K562 (cell line): ENCODE measurements around the gene MEIKIN. TPM values are rescaled to one million over a fixed set of nuclear protein-coding genes. Genes with fewer than 3 reads are reported as not detected.

Experiments used
- ARID3A ChIP-seq: IDR thresholded peaks from 2 replicates; pipeline ENCODE4 v1.6.1; 2012; ENCODE audit warnings: low read depth, low read length, improper control_type of control experiment, borderline replicate concordance
- BCOR ChIP-seq: fragments of 450-650 bp; IDR thresholded peaks from 2 replicates; pipeline ENCODE4 v1.6.1; 2016
- CEBPB ChIP-seq: fragments of 450-650 bp; IDR thresholded peaks from 2 replicates; pipeline ENCODE4 v1.6.1; 2016; ENCODE audit warnings: missing genetic modification characterization, missing compliant biosample characterization
- MEF2A ChIP-seq: IDR thresholded peaks from 2 replicates; pipeline ENCODE4 v1.6.1; 2011; ENCODE audit warnings: low read depth, mild to moderate bottlenecking, low read length, moderate library complexity; ENCODE audit not compliant: control insufficient read depth
- SFPQ ChIP-seq: fragments of 200-400 bp; formaldehyde crosslinking; IDR thresholded peaks from 2 replicates; pipeline ENCODE4 v1.6.1; 2017; ENCODE audit warnings: mild to moderate bottlenecking, low read depth, low read length, moderate library complexity
- SIN3B ChIP-seq: fragments of 450-650 bp; IDR thresholded peaks from 2 replicates; pipeline ENCODE4 v1.6.1; 2017; ENCODE audit warnings: low read depth, mild to moderate bottlenecking, moderate library complexity
- SP2 ChIP-seq: IDR thresholded peaks from 2 replicates; pipeline ENCODE4 v1.6.1; 2011; ENCODE audit warnings: mild to moderate bottlenecking, low read depth, low read length, moderate library complexity; ENCODE audit not compliant: poor library complexity, severe bottlenecking; ENCODE audit errors: extremely low read depth
- ZNF639 ChIP-seq, 2 experiments: fragments of 200-800 bp in 1 of 2; sonication (Bioruptor generic) in 1 of 2; sonication (generic) in 1 of 2; formaldehyde crosslinking in 1 of 2; IDR thresholded peaks in 1 of 2; conservative IDR thresholded peaks in 1 of 2; 2 replicates each; pipeline versions ENCODE4 v1.5.0 to v1.6.1; 2016 to 2020; ENCODE audit warnings: missing compliant biosample characterization in 1 of 2, missing genetic modification characterization in 1 of 2, missing genetic modification reagents in 1 of 2
- polyA plus RNA-seq, 8 experiments: library from polyadenylated mRNA; depleted of rRNA in 4 of 8; stranded (reverse) in 5 of 8; unstranded in 3 of 8; fragments of >200 nt; fragmentation: Nextera tagmentation in 2 of 8; fragmentation: Illumina TruSeq in 1 of 8; extraction: Ambion mirVana in 2 of 8; extraction: Trizol in 1 of 8; gene quantifications; 2 replicates each; pipeline versions ENCODE4 v1.2.1 to v1.2.3, GENCODE V29; 2011 to 2014; ENCODE audit warnings: inconsistent platforms in 1 of 8, missing spikeins in 1 of 8
- total RNA-seq, 7 experiments: library from RNA; depleted of rRNA in 6 of 7; stranded (reverse); fragments of >200 nt in 6 of 7; fragmentation: Illumina TruSeq in 2 of 7; extraction: Trizol in 2 of 7; gene quantifications; 2 replicates each; pipeline versions ENCODE4 v1.2.1 to v1.2.3, GENCODE V29; 2011 to 2021; ENCODE audit warnings: low replicate concordance in 1 of 7
- TF ChIP-seq, protein P1 (sequence below): fragments of 450-650 bp; IDR thresholded peaks from 2 replicates; pipeline ENCODE4 v1.6.1; 2016; ENCODE audit warnings: antibody characterized with exemption
- TF ChIP-seq, protein P2 (sequence below): fragments of 450-650 bp; IDR thresholded peaks from 2 replicates; pipeline ENCODE4 v1.6.1; 2018; ENCODE audit not compliant: partially characterized antibody

MEIKIN gene
- total and polyA plus RNA-seq, 9 of the 15 experiments (the other 6 are each of a cell fraction or from before 2014, with no cell fraction given): 0.18 TPM; not detected in 8

DNA sequence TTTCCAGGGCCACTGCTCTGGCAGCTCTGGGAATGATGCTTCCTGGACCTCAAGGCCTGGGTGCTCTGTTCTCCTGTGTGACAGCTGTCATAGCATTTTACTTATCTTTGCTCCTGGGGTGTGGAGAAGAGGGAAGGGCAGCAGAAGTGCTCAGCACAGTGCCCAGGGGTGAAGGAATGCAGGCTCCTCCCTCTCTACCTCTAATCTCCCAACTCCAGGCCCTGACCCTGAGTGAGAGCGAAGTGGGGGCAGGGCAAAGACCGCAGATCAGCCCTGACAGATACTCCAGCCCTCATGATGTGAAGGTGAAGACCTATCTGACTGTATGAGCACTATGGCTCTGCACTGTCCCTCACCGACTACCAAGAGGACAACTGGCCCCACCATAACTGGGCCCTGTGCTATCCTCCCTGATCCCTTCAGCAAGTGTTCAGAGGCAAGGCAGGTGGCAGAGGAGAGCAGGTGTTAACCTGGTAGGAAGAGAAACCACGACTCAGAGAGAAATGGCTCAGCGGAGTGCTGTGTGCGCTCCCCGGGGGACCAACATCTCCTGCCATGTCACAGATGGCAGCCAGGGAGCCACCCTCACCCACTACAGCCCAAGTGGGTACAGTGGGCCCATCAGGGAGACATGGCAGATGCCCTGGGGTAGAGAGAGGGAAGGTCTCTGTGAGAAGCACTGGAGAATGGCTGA, 49.2 kb upstream of the MEIKIN start (continued):
- TF ChIP-seq, protein P1, sequence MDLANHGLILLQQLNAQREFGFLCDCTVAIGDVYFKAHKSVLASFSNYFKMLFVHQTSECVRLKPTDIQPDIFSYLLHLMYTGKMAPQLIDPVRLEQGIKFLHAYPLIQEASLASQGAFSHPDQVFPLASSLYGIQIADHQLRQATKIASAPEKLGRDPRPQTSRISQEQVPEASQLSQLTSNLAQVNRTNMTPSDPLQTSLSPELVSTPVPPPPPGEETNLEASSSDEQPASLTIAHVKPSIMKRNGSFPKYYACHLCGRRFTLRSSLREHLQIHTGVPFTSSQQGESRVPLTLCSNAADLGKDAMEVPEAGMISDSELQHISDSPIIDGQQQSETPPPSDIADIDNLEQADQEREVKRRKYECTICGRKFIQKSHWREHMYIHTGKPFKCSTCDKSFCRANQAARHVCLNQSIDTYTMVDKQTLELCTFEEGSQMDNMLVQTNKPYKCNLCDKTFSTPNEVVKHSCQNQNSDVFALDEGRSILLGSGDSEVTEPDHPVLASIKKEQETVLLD: no peak; the same call in 1 of the 2 replicates
- TF ChIP-seq, protein P2, sequence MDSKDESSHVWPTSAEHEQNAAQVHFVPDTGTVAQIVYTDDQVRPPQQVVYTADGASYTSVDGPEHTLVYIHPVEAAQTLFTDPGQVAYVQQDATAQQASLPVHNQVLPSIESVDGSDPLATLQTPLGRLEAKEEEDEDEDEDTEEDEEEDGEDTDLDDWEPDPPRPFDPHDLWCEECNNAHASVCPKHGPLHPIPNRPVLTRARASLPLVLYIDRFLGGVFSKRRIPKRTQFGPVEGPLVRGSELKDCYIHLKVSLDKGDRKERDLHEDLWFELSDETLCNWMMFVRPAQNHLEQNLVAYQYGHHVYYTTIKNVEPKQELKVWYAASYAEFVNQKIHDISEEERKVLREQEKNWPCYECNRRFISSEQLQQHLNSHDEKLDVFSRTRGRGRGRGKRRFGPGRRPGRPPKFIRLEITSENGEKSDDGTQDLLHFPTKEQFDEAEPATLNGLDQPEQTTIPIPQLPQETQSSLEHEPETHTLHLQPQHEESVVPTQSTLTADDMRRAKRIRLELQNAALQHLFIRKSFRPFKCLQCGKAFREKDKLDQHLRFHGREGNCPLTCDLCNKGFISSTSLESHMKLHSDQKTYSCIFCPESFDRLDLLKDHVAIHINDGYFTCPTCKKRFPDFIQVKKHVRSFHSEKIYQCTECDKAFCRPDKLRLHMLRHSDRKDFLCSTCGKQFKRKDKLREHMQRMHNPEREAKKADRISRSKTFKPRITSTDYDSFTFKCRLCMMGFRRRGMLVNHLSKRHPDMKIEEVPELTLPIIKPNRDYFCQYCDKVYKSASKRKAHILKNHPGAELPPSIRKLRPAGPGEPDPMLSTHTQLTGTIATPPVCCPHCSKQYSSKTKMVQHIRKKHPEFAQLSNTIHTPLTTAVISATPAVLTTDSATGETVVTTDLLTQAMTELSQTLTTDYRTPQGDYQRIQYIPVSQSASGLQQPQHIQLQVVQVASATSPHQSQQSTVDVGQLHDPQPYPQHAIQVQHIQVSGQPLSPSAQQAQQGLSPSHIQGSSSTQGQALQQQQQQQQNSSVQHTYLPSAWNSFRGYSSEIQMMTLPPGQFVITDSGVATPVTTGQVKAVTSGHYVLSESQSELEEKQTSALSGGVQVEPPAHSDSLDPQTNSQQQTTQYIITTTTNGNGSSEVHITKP: no peak
- TF ChIP-seq CEBPB (tag) (no peak), BCOR (peak; percentile 79), ZNF639 (CRISPR knock-in tag; conservative IDR thresholded peaks at IDR 0.05 in 1 of 2, IDR thresholded peaks at IDR 0.05 in 1 of 2) (0 out of 4 replicates have a peak, but pooled peaks of 1 of the 2 experiments have one; percentile 38), SFPQ (no peak), ARID3A (0 out of 2 replicates have a peak, but pooled peaks have one; percentile 20), MEF2A (no peak), SIN3B (no peak), SP2 (no peak)
